Measurements from ENCODE around the gene PARL. TPM values are rescaled to one million over a fixed set of nuclear protein-coding genes. Genes with fewer than 3 reads are reported as not detected.

The PARL gene
- total and polyA plus RNA-seq, 12 donors, result 45.8 to 113 (median 60.7) TPM

- no peak for DNase-seq
- no peak overlapping the region for H3K27ac ChIP-seq
- no peaks in the 10 kb centered on the region for H3K4me1 ChIP-seq
- no peaks in the 10 kb centered on the region for H3K9me3 ChIP-seq
- intact Hi-C loops (cut with DNase I), result no loop called here
- 85 to 89% methylated on average over 13 of the region's 13 CpGs for WGBS, 2 donors
- peaks cover 0 to 98% (median 35%) of the 10 kb centered on the region in 9 donors for H3K36me3 ChIP-seq
- H3K27me3 ChIP-seq, result no peaks in the 10 kb centered on the region
- H3K4me3 ChIP-seq, result no peak overlapping the region
- ATAC-seq, result no peak
- TF ChIP-seq CTCF (IDR thresholded peaks at IDR 0.05), result no peak
Measured at GRCh38 chr3:183845608-183846288, 38.9 kb downstream of the PARL start.

DNA sequence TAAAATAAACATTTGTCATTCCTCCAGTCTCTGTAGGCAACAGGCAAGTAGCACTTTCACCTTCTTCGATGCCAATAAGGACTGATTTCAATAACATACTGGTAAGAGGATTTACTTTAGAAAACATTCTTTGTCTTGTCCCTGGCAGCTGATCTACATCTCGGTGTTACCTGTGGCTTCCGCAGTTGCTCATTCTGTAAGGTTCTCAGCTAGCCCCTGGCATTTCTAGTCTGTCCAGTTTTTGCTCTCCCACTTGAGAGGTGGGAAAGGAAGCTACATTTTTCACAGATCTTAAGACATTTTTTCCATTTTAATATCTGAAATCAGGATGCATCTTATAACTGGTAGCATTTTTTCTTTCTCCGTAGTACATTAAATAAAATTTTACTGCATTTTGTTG, 39.6 kb downstream of the PARL start:
- ATAC-seq, result no peak
- WGBS, 2 donors, result 94 to 97% methylated on average over 4 of the region's 4 CpGs
- Histone ChIP-seq H3K4me1 (no peaks in the 10 kb centered on the region), H3K9me3 (no peaks in the 10 kb centered on the region), H3K27ac (no peak overlapping the region), H3K27me3 (no peaks in the 10 kb centered on the region), H3K36me3 (peaks cover 0 to 98% (median 35%) of the 10 kb centered on the region in 9 donors), H3K4me3 (no peak overlapping the region)
- no peak for DNase-seq
- TF ChIP-seq CTCF (IDR thresholded peaks at IDR 0.05), result no peak
- intact Hi-C loops (cut with DNase I), result no loop called here

DNA sequence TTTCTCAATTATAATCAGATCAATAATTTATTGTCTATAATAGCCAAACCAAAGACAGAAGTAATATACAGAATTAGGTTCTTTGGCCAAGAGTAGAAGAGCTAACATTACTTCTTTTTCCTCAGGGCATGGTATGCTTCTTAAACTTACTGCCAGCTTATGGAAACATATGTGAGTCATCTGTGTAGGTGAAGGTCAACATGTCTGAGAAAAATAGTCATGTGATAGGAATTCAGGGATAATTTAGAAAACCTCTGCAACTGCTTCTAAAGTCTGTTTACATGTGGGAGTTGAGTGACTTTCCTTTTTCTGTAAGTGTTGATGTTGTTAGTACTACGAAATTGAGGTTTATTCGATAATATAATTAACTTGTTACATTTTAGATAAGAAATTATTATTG, 40.1 kb downstream of the PARL start:
- Histone ChIP-seq H3K4me3 (no peak overlapping the region), H3K4me1 (no peaks in the 10 kb centered on the region), H3K9me3 (no peaks in the 10 kb centered on the region), H3K27me3 (no peaks in the 10 kb centered on the region), H3K36me3 (peaks cover 0 to 99% (median 39%) of the 10 kb centered on the region in 9 donors), H3K27ac (no peak overlapping the region)
- TF ChIP-seq CTCF (IDR thresholded peaks at IDR 0.05), result no peak
- DNase-seq (no peak), ATAC-seq (no peak)
- intact Hi-C loops (cut with DNase I), result no loop called here
- WGBS, 2 donors, result 96 to 97% methylated on average over 2 of the region's 2 CpGs

- H3K4me1 ChIP-seq, result no peaks in the 10 kb centered on the region
- no peak overlapping the region for H3K4me3 ChIP-seq
- no peak for ATAC-seq
- no peak for DNase-seq
- H3K27ac ChIP-seq, result no peak overlapping the region
- peaks cover 0 to 98% (median 44%) of the 10 kb centered on the region in 9 donors for H3K36me3 ChIP-seq
- intact Hi-C loops (cut with DNase I), result no loop called here
- no peak for TF ChIP-seq CTCF (IDR thresholded peaks at IDR 0.05)
- H3K27me3 ChIP-seq, result no peaks in the 10 kb centered on the region
- no peaks in the 10 kb centered on the region for H3K9me3 ChIP-seq
- 97 to 98% methylated on average over 4 of the region's 4 CpGs for WGBS, 2 donors
Measured at GRCh38 chr3:183839751-183840150, 44.9 kb downstream of the PARL start.
